ENCODE results near the gene ZNF827.

Gene ZNF827

GRCh38 chr4:145822181-145822580 lies 116.4 kb downstream of the ZNF827 start:
- Histone ChIP-seq H3K9me3 (ENCODE audit: insufficient read depth, low read depth, low read length) (no peaks in the 10 kb centered on the region), H3K27me3 (ENCODE audit: insufficient read depth, low read length, poor library complexity, severe bottlenecking) (no peaks in the 10 kb centered on the region), H3K36me3 (ENCODE audit: insufficient read depth, low read length) (peaks cover 80% of the 10 kb centered on the region; the same call in 1 of the 2 replicates), H3K9ac (ENCODE audit: low read depth, low read length, poor library complexity, severe bottlenecking) (no peak overlapping the region), H3K9me2 (replicated peaks; ENCODE audit: low read depth, low read length) (no peaks in the 10 kb centered on the region), H2AFZ (ENCODE audit: low read length) (no peak overlapping the region), H3K4me3 (ENCODE audit: low read length, poor library complexity, severe bottlenecking) (no peak overlapping the region), H4K20me1 (ENCODE audit: insufficient read depth, low read length, poor library complexity, severe bottlenecking) (no peaks in the 10 kb centered on the region), H3K79me2 (ENCODE audit: insufficient read depth, low read length) (no peaks in the 10 kb centered on the region), H3K4me1 (ENCODE audit: insufficient read depth, low read length, poor library complexity, severe bottlenecking) (peaks cover 3% of the 10 kb centered on the region), H3K4me2 (ENCODE audit: low read depth, low read length, poor library complexity, severe bottlenecking) (no peak overlapping the region), H3F3A (ENCODE audit: low read depth) (no peaks in the 10 kb centered on the region)
- TF ChIP-seq CTCF (conservative IDR thresholded peaks at IDR 0.05; ENCODE audit: low read length) (no peak), EZH2phosphoT487 (IDR thresholded peaks at IDR 0.05; ENCODE audit: borderline replicate concordance) (no peak)

DNA sequence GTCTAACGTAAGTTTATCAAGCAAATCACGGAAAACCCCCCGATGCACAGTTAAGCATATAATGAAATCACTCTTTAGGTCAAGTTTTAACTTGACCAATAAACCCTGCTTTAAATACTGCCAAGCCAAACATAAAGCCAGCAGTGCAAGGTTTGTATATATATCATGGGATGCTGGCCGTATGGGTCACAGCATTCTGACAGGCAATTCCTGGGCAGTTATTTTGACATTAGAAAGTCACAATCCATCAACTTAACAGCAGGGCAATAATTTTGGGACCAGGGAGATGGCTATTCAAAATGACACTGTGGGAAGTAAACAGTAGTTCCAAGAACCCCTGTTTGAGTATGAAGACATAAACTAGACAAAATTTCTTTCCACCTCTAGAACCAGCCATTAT lies 116.9 kb downstream of the ZNF827 start:
- Histone ChIP-seq H3K36me3 (ENCODE audit: insufficient read depth, low read length) (peaks cover 82% of the 10 kb centered on the region; the same call in 1 of the 2 replicates), H3K9me2 (replicated peaks; ENCODE audit: low read depth, low read length) (no peaks in the 10 kb centered on the region), H3K4me2 (ENCODE audit: low read depth, low read length, poor library complexity, severe bottlenecking) (no peak overlapping the region), H3K4me1 (ENCODE audit: insufficient read depth, low read length, poor library complexity, severe bottlenecking) (peaks cover 3% of the 10 kb centered on the region), H3K9ac (ENCODE audit: low read depth, low read length, poor library complexity, severe bottlenecking) (no peak overlapping the region), H4K20me1 (ENCODE audit: insufficient read depth, low read length, poor library complexity, severe bottlenecking) (no peaks in the 10 kb centered on the region), H3K79me2 (ENCODE audit: insufficient read depth, low read length) (no peaks in the 10 kb centered on the region), H2AFZ (ENCODE audit: low read length) (no peak overlapping the region), H3K9me3 (ENCODE audit: insufficient read depth, low read depth, low read length) (no peaks in the 10 kb centered on the region), H3K4me3 (ENCODE audit: low read length, poor library complexity, severe bottlenecking) (no peak overlapping the region), H3F3A (ENCODE audit: low read depth) (no peaks in the 10 kb centered on the region), H3K27me3 (ENCODE audit: insufficient read depth, low read length, poor library complexity, severe bottlenecking) (no peaks in the 10 kb centered on the region)
- no peak for TF ChIP-seq EZH2phosphoT487 (IDR thresholded peaks at IDR 0.05; ENCODE audit: borderline replicate concordance)

GRCh38 chr4:145820407-145820806 lies 118.2 kb downstream of the ZNF827 start:
- H3K27me3 ChIP-seq (ENCODE audit: insufficient read depth, low read length, poor library complexity, severe bottlenecking), result no peaks in the 10 kb centered on the region
- no peak overlapping the region for H3K4me3 ChIP-seq (ENCODE audit: low read length, poor library complexity, severe bottlenecking)
- no peaks in the 10 kb centered on the region for H3F3A ChIP-seq (ENCODE audit: low read depth)
- H3K4me2 ChIP-seq (ENCODE audit: low read depth, low read length, poor library complexity, severe bottlenecking), result no peak overlapping the region
- H2AFZ ChIP-seq (ENCODE audit: low read length), result no peak overlapping the region
- H3K36me3 ChIP-seq (ENCODE audit: insufficient read depth, low read length), result peaks cover 87% of the 10 kb centered on the region; the same call in 1 of the 2 replicates
- no peaks in the 10 kb centered on the region for H3K9me3 ChIP-seq (ENCODE audit: insufficient read depth, low read depth, low read length)
- no peaks in the 10 kb centered on the region for H3K9me2 ChIP-seq (replicated peaks; ENCODE audit: low read depth, low read length)
- peaks cover 3% of the 10 kb centered on the region for H3K4me1 ChIP-seq (ENCODE audit: insufficient read depth, low read length, poor library complexity, severe bottlenecking)
- TF ChIP-seq EZH2phosphoT487 (IDR thresholded peaks at IDR 0.05; ENCODE audit: borderline replicate concordance), result no peak
- no peak for TF ChIP-seq CTCF (conservative IDR thresholded peaks at IDR 0.05; ENCODE audit: low read length)
- no peak overlapping the region for H3K9ac ChIP-seq (ENCODE audit: low read depth, low read length, poor library complexity, severe bottlenecking)
- no peaks in the 10 kb centered on the region for H3K79me2 ChIP-seq (ENCODE audit: insufficient read depth, low read length)
- H4K20me1 ChIP-seq (ENCODE audit: insufficient read depth, low read length, poor library complexity, severe bottlenecking), result no peaks in the 10 kb centered on the region

- H2AFZ ChIP-seq (ENCODE audit: low read length), result no peak overlapping the region
- H3K4me3 ChIP-seq (ENCODE audit: low read length, poor library complexity, severe bottlenecking), result no peak overlapping the region
- peaks cover 3% of the 10 kb centered on the region for H3K4me1 ChIP-seq (ENCODE audit: insufficient read depth, low read length, poor library complexity, severe bottlenecking)
- H3K9me3 ChIP-seq (ENCODE audit: insufficient read depth, low read depth, low read length), result no peaks in the 10 kb centered on the region
- H4K20me1 ChIP-seq (ENCODE audit: insufficient read depth, low read length, poor library complexity, severe bottlenecking), result no peaks in the 10 kb centered on the region
- H3K36me3 ChIP-seq (ENCODE audit: insufficient read depth, low read length), result peaks cover 87% of the 10 kb centered on the region; the same call in 1 of the 2 replicates
- no peak overlapping the region for H3K4me2 ChIP-seq (ENCODE audit: low read depth, low read length, poor library complexity, severe bottlenecking)
- no peaks in the 10 kb centered on the region for H3K9me2 ChIP-seq (replicated peaks; ENCODE audit: low read depth, low read length)
- H3K9ac ChIP-seq (ENCODE audit: low read depth, low read length, poor library complexity, severe bottlenecking), result no peak overlapping the region
- H3K27me3 ChIP-seq (ENCODE audit: insufficient read depth, low read length, poor library complexity, severe bottlenecking), result no peaks in the 10 kb centered on the region
- H3F3A ChIP-seq (ENCODE audit: low read depth), result no peaks in the 10 kb centered on the region
- H3K79me2 ChIP-seq (ENCODE audit: insufficient read depth, low read length), result no peaks in the 10 kb centered on the region
- TF ChIP-seq EZH2phosphoT487 (IDR thresholded peaks at IDR 0.05; ENCODE audit: borderline replicate concordance), result no peak
- no peak for TF ChIP-seq CTCF (conservative IDR thresholded peaks at IDR 0.05; ENCODE audit: low read length)
Measured at GRCh38 chr4:145819853-145820181, 118.8 kb downstream of the ZNF827 start.

Measured in Loucy (cell line).